IMR-90 (cell line): ENCODE data around the gene GREB1L. TPM values are rescaled to one million over a fixed set of nuclear protein-coding genes. Genes with fewer than 3 reads are reported as not detected.

Experiments
- ATAC-seq: fragments of 200-7000 bp; cut with Tn5 transposase; 2 replicates; pipeline ENCODE4 v1.9.1; 2020; ENCODE audit warnings: low read depth, mild to moderate bottlenecking, moderate library complexity
- BruUV-seq: library from RNA; stranded (reverse); fragments of 400-500 nt; replicated peaks from 2 replicates; lab custom pipeline; 2021; lab: Mats Ljungman, UMichigan
- CTCF ChIA-PET: fragments of 300-600 bp; formaldehyde crosslinking; extraction: SDS; loops from one replicate; lab custom pipeline; 2021; ENCODE audit warnings: antibody characterized with exemption; lab: Yijun Ruan, JAX
- POLR2A ChIA-PET: fragments of 300-600 bp; sonication (Branson Sonifier 250); formaldehyde crosslinking; loops from one replicate; lab custom pipeline; 2022; ENCODE audit warnings: antibody characterized with exemption; ENCODE audit not compliant: unreplicated experiment; lab: Charles Lee
- DNase-seq: peaks from one replicate; pipeline ENCODE4 v3.0.0; 2013
- H2AFZ ChIP-seq: replicated peaks from 2 replicates; pipeline ENCODE3; 2013; ENCODE audit warnings: low read length, mild to moderate bottlenecking; ENCODE audit not compliant: poor library complexity
- H2AK5ac ChIP-seq: 2 replicates; pipeline ENCODE4 v1.6.1; 2013; ENCODE audit warnings: low read depth, low read length, inconsistent platforms
- H2AK9ac ChIP-seq: replicated peaks from 2 replicates; pipeline ENCODE3; 2013; ENCODE audit warnings: mild to moderate bottlenecking, low read depth, low read length, moderate library complexity; ENCODE audit not compliant: poor library complexity
- H2BK120ac ChIP-seq: 2 replicates; pipeline ENCODE4 v1.6.1; 2013; ENCODE audit warnings: low read depth, low read length, inconsistent platforms
- H2BK15ac ChIP-seq: 3 replicates; pipeline ENCODE4 v1.6.1; 2013; ENCODE audit warnings: low read depth, low read length, inconsistent platforms
- H2BK20ac ChIP-seq: 2 replicates; pipeline ENCODE4 v1.6.1; 2013; ENCODE audit warnings: low read depth, mild to moderate bottlenecking, inconsistent platforms, low read length, moderate library complexity
- H2BK5ac ChIP-seq: 2 replicates; pipeline ENCODE4 v1.6.1; 2013; ENCODE audit warnings: mild to moderate bottlenecking, low read depth, low read length, inconsistent platforms; ENCODE audit not compliant: poor library complexity, severe bottlenecking
- H3K14ac ChIP-seq: replicated peaks from 2 replicates; pipeline ENCODE4 v1.6.1; 2013; ENCODE audit warnings: low read depth, low read length, inconsistent platforms
- H3K18ac ChIP-seq: 2 replicates; pipeline ENCODE4 v1.6.1; 2013; ENCODE audit warnings: low read depth, low read length, control low read depth
- H3K23ac ChIP-seq: 2 replicates; pipeline ENCODE4 v1.6.1; 2013; ENCODE audit warnings: low read depth, low read length, inconsistent platforms
- H3K27ac ChIP-seq: 2 replicates; pipeline ENCODE4 v1.5.1; 2013; ENCODE audit warnings: mild to moderate bottlenecking, control low read depth, low read length; ENCODE audit not compliant: insufficient read depth
- H3K27me3 ChIP-seq: 2 replicates; pipeline ENCODE4 v1.6.1; 2013; ENCODE audit warnings: low read length; ENCODE audit not compliant: control insufficient read depth, insufficient read depth
- H3K36me3 ChIP-seq: 2 replicates; pipeline ENCODE4 v1.6.1; 2013; ENCODE audit warnings: low read length, mixed read lengths; ENCODE audit not compliant: control insufficient read depth, insufficient read depth
- H3K4ac ChIP-seq: 2 replicates; pipeline ENCODE4 v1.6.1; 2013; ENCODE audit warnings: low read depth, low read length, inconsistent platforms
- H3K4me1 ChIP-seq: 2 replicates; pipeline ENCODE4 v1.6.1; 2013; ENCODE audit warnings: low read length, mixed read lengths; ENCODE audit not compliant: control insufficient read depth, insufficient read depth
- H3K4me2 ChIP-seq: 2 replicates; pipeline ENCODE4 v1.6.1; 2013; ENCODE audit warnings: low read depth, mild to moderate bottlenecking, control low read depth, low read length, moderate library complexity
- H3K4me3 ChIP-seq: 2 replicates; pipeline ENCODE4 v1.5.1; 2013; ENCODE audit warnings: low read depth, mild to moderate bottlenecking, control low read depth, low read length, moderate library complexity; ENCODE audit not compliant: insufficient read depth
- H3K56ac ChIP-seq: 2 replicates; pipeline ENCODE4 v1.6.1; 2013; ENCODE audit warnings: low read length, inconsistent platforms; ENCODE audit not compliant: insufficient read depth; ENCODE audit errors: extremely low read depth
- H3K79me1 ChIP-seq, 2 experiments: 2 replicates each; pipeline ENCODE4 v1.6.1; 2013; ENCODE audit warnings: low read length in 2 of 2, inconsistent platforms in 1 of 2, low read depth in 1 of 2
- H3K9ac ChIP-seq: 2 replicates; pipeline ENCODE4 v1.6.1; 2013; ENCODE audit warnings: low read depth, low read length, control low read depth
- H3K9me1 ChIP-seq: 2 replicates; pipeline ENCODE4 v1.6.1; 2013; ENCODE audit warnings: low read length, inconsistent platforms; ENCODE audit not compliant: insufficient read depth
- H3K9me3 ChIP-seq: 2 replicates; pipeline ENCODE4 v1.6.1; 2013; ENCODE audit warnings: low read length; ENCODE audit not compliant: control insufficient read depth, insufficient read depth
- H4K20me1 ChIP-seq: 2 replicates; pipeline ENCODE4 v1.6.1; 2013; ENCODE audit warnings: low read length, inconsistent platforms; ENCODE audit not compliant: insufficient read depth
- H4K5ac ChIP-seq: 2 replicates; pipeline ENCODE4 v1.6.1; 2013; ENCODE audit warnings: mild to moderate bottlenecking, low read depth, low read length, control low read depth
- H4K8ac ChIP-seq, 2 experiments: 2 replicates each; pipeline ENCODE4 v1.6.1; 2013; ENCODE audit warnings: low read depth in 2 of 2, low read length in 2 of 2, control low read depth in 1 of 2, inconsistent platforms in 1 of 2
- H4K91ac ChIP-seq: 2 replicates; pipeline ENCODE4 v1.6.1; 2013; ENCODE audit warnings: low read depth, low read length, inconsistent platforms; ENCODE audit not compliant: insufficient read depth
- BHLHE40 ChIP-seq: fragments of 150-350 bp; IDR thresholded peaks from 2 replicates; pipeline ENCODE4 v1.6.1; 2016; ENCODE audit warnings: mild to moderate bottlenecking, low read depth, low read length
- CEBPB ChIP-seq: IDR thresholded peaks from 2 replicates; pipeline ENCODE4 v1.6.1; 2012; ENCODE audit warnings: low read depth, low read length, improper control_type of control experiment
- CHD1 ChIP-seq: IDR thresholded peaks from 2 replicates; pipeline ENCODE4 v1.6.1; 2012; ENCODE audit warnings: low read depth, low read length, improper control_type of control experiment
- FOS ChIP-seq: fragments of 150-350 bp; IDR thresholded peaks from 2 replicates; pipeline ENCODE4 v1.6.1; 2016; ENCODE audit warnings: low read depth, low read length
- MAFK ChIP-seq: IDR thresholded peaks from 2 replicates; pipeline ENCODE4 v1.6.1; 2012; ENCODE audit warnings: low read depth, low read length, improper control_type of control experiment
- MAZ ChIP-seq: IDR thresholded peaks from 2 replicates; pipeline ENCODE4 v1.6.1; 2012; ENCODE audit warnings: low read depth, mild to moderate bottlenecking, low read length, improper control_type of control experiment, moderate library complexity, borderline replicate concordance
- MXI1 ChIP-seq: IDR thresholded peaks from 2 replicates; pipeline ENCODE4 v1.6.1; 2012; ENCODE audit warnings: low read depth, mild to moderate bottlenecking, low read length, moderate library complexity, borderline replicate concordance
- NFE2L2 ChIP-seq: fragments of 150-350 bp; IDR thresholded peaks from 2 replicates; pipeline ENCODE4 v1.6.1; 2016; ENCODE audit warnings: low read depth, mild to moderate bottlenecking, low read length
- POLR2A ChIP-seq: IDR thresholded peaks from 2 replicates; pipeline ENCODE4 v1.6.1; 2012; ENCODE audit warnings: mild to moderate bottlenecking, low read depth, low read length
- RAD21 ChIP-seq: IDR thresholded peaks from 2 replicates; pipeline ENCODE4 v1.6.1; 2012; ENCODE audit warnings: low read length, improper control_type of control experiment
- RCOR1 ChIP-seq: IDR thresholded peaks from 2 replicates; pipeline ENCODE4 v1.6.1; 2012; ENCODE audit warnings: mild to moderate bottlenecking, low read length, improper control_type of control experiment; ENCODE audit not compliant: insufficient replicate concordance
- RFX5 ChIP-seq: IDR thresholded peaks from 2 replicates; pipeline ENCODE4 v1.8.0; 2012; ENCODE audit warnings: low read depth, mild to moderate bottlenecking, low read length, moderate library complexity
- SMC3 ChIP-seq: fragments of 150-350 bp; IDR thresholded peaks from 2 replicates; pipeline ENCODE4 v1.6.1; 2016; ENCODE audit warnings: low read depth, mild to moderate bottlenecking, antibody characterized with exemption, low read length, moderate library complexity
- dilution Hi-C: fragments of 300-500 bp; cut with HindIII; formaldehyde crosslinking; loops from one replicate; pipeline ENCODE4 v1.14.3; 2018; ENCODE audit warnings: low sequenced_read_pairs; ENCODE audit not compliant: unreplicated experiment
- in situ Hi-C: fragments of 300-500 bp; cut with MboI; formaldehyde crosslinking; loops from 3 replicates; pipeline ENCODE4 v1.14.3; 2019; ENCODE audit warnings: low sequenced_read_pairs, inconsistent platforms, mixed read lengths
- intact Hi-C: fragments of 100-400 bp; cut with micrococcal nuclease; formaldehyde crosslinking; loops from 2 replicates; pipeline ENCODE4 v1.10.0; 2022
- polyA plus RNA-seq, 3 experiments: library from polyadenylated mRNA; depleted of rRNA; stranded (reverse); fragments of >200 nt; gene quantifications; 2 replicates each; pipeline ENCODE4 v1.2.3, GENCODE V29; 2012; ENCODE audit warnings: low replicate concordance in 1 of 3
- total RNA-seq: library from RNA; depleted of rRNA; stranded (reverse); fragments of >200 nt; gene quantifications from 2 replicates; pipeline ENCODE4 v1.2.3, GENCODE V29; 2012
- TF ChIP-seq, protein P1 (sequence below): fragments of 150-350 bp; IDR thresholded peaks from 2 replicates; pipeline ENCODE4 v1.6.1; 2017; ENCODE audit warnings: mild to moderate bottlenecking, antibody characterized with exemption, low read length, low read depth
- TF ChIP-seq, protein P2 (sequence below): conservative IDR thresholded peaks from 2 replicates; pipeline ENCODE4 v1.5.1; 2012; ENCODE audit warnings: mild to moderate bottlenecking, low read depth, low read length, improper control_type of control experiment
- TF ChIP-seq, protein P3 (sequence below): fragments of 150-350 bp; IDR thresholded peaks from 2 replicates; pipeline ENCODE4 v1.6.1; 2016; ENCODE audit warnings: low read depth, mild to moderate bottlenecking, low read length, moderate library complexity, borderline replicate concordance

GREB1L gene
- total and polyA plus RNA-seq, 2 of the 4 experiments (the other 2 are of a cell fraction), result under 0.01 to 0.02 TPM

DNA sequence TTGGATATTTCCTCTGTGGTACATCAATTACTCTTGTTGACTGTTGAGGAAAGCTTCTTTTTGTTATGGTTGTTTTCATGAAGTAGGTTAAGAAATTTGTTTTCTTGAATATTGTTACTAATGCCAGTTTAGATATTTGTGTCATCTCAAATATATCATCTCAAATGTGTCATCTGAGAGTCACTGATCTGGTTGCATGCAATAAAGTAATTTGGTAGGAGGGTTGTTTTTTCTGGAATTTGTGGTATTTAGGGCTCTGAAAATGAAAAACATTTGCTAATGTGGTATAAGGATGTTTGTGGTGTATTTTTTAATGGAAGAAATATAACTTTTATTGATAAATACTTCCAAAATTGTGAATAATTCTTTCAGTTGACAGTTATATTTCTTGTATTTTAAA is 117.7 kb downstream of the GREB1L start:
- ATAC-seq (no peak), DNase-seq (no peak)
- in situ Hi-C loops (no loop called here), dilution Hi-C loops (no loop called here), intact Hi-C loops (loop anchor here (5.0 kb wide), 1 partner anchor 157 kb away; no protein-coding TSS in a partner anchor)
- no peak overlapping the region for H3K4me2 ChIP-seq
- no peak overlapping the region for H3K4me3 ChIP-seq
- H4K8ac ChIP-seq, result no peak overlapping the region
- BruUV-seq, result no TSS peak
- no peak overlapping the region for H4K5ac ChIP-seq
- no peaks in the 10 kb centered on the region for H3K4me1 ChIP-seq
- no peak overlapping the region for H2BK15ac ChIP-seq
- H2AK5ac ChIP-seq, result no peak overlapping the region
- TF ChIP-seq, protein P1, sequence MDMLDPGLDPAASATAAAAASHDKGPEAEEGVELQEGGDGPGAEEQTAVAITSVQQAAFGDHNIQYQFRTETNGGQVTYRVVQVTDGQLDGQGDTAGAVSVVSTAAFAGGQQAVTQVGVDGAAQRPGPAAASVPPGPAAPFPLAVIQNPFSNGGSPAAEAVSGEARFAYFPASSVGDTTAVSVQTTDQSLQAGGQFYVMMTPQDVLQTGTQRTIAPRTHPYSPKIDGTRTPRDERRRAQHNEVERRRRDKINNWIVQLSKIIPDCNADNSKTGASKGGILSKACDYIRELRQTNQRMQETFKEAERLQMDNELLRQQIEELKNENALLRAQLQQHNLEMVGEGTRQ, result no peak
- TF ChIP-seq POLR2A, result no peak
- no peak for TF ChIP-seq FOS
- TF ChIP-seq CEBPB, result no peak
- TF ChIP-seq MXI1, result no peak
- no peak for TF ChIP-seq MAFK
- TF ChIP-seq, protein P2, sequence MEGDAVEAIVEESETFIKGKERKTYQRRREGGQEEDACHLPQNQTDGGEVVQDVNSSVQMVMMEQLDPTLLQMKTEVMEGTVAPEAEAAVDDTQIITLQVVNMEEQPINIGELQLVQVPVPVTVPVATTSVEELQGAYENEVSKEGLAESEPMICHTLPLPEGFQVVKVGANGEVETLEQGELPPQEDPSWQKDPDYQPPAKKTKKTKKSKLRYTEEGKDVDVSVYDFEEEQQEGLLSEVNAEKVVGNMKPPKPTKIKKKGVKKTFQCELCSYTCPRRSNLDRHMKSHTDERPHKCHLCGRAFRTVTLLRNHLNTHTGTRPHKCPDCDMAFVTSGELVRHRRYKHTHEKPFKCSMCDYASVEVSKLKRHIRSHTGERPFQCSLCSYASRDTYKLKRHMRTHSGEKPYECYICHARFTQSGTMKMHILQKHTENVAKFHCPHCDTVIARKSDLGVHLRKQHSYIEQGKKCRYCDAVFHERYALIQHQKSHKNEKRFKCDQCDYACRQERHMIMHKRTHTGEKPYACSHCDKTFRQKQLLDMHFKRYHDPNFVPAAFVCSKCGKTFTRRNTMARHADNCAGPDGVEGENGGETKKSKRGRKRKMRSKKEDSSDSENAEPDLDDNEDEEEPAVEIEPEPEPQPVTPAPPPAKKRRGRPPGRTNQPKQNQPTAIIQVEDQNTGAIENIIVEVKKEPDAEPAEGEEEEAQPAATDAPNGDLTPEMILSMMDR, result no peak
- TF ChIP-seq MAZ, result no peak
- TF ChIP-seq RCOR1, result no peak
- TF ChIP-seq SMC3, result no peak
- TF ChIP-seq, protein P3, sequence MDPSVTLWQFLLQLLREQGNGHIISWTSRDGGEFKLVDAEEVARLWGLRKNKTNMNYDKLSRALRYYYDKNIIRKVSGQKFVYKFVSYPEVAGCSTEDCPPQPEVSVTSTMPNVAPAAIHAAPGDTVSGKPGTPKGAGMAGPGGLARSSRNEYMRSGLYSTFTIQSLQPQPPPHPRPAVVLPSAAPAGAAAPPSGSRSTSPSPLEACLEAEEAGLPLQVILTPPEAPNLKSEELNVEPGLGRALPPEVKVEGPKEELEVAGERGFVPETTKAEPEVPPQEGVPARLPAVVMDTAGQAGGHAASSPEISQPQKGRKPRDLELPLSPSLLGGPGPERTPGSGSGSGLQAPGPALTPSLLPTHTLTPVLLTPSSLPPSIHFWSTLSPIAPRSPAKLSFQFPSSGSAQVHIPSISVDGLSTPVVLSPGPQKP, result no peak
- no peak for TF ChIP-seq RFX5
- no peak for TF ChIP-seq NFE2L2
- no peak for TF ChIP-seq RAD21
- no peak for TF ChIP-seq CHD1
- no peak for TF ChIP-seq BHLHE40
- H3K18ac ChIP-seq, result no peak overlapping the region
- no peak overlapping the region for H2BK5ac ChIP-seq
- H3K14ac ChIP-seq, result no peak overlapping the region
- H3K4ac ChIP-seq, result no peak overlapping the region
- H3K27ac ChIP-seq, result no peak overlapping the region
- H3K79me1 ChIP-seq, result no peaks in the 10 kb centered on the region
- no peak overlapping the region for H4K91ac ChIP-seq
- no peaks in the 10 kb centered on the region for H3K9me1 ChIP-seq
- no peak overlapping the region for H2AK9ac ChIP-seq
- H4K20me1 ChIP-seq, result no peaks in the 10 kb centered on the region
- H2BK20ac ChIP-seq, result no peak overlapping the region
- no peak overlapping the region for H2AFZ ChIP-seq
- H3K36me3 ChIP-seq, result no peaks in the 10 kb centered on the region
- ChIA-PET CTCF (no interaction called here), POLR2A (no interaction called here)
- H3K56ac ChIP-seq, result no peak overlapping the region
- no peaks in the 10 kb centered on the region for H3K9me3 ChIP-seq
- H3K9ac ChIP-seq, result no peak overlapping the region
- H3K27me3 ChIP-seq, result peaks cover 4% of the 10 kb centered on the region; the same call in 1 of the 2 replicates
- no peak overlapping the region for H2BK120ac ChIP-seq
- H3K23ac ChIP-seq, result no peak overlapping the region
